Measurements from ENCODE around the gene SLC9A7. TPM values are rescaled to one million over a fixed set of nuclear protein-coding genes. Genes with fewer than 3 reads are reported as not detected.

SLC9A7 gene
- total RNA-seq, 4 donors from 2014 or later = 0.63 to 9.0 (median 2.7) TPM

DNA sequence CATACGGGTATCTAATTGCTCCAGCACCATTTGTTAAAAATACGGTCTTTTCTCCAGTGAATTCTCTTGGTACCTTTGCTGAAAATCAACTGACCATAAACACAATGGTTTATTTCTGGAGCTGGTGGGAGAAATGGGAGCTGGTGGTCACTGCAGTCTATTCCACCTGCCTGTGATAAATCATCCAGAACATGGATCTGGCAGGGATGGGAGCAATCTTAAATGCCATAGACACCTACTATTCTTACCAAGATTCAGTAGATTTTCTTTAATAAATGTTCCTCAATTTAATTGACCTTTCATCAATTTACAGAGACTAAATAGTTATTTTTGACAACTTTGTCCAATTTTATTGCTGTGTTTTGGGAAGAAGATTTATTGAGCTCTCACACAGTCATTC, 68.1 kb downstream of the SLC9A7 start:
- ATAC-seq (ENCODE audit: low FRiP score) = no peak
- TF ChIP-seq, protein P1, sequence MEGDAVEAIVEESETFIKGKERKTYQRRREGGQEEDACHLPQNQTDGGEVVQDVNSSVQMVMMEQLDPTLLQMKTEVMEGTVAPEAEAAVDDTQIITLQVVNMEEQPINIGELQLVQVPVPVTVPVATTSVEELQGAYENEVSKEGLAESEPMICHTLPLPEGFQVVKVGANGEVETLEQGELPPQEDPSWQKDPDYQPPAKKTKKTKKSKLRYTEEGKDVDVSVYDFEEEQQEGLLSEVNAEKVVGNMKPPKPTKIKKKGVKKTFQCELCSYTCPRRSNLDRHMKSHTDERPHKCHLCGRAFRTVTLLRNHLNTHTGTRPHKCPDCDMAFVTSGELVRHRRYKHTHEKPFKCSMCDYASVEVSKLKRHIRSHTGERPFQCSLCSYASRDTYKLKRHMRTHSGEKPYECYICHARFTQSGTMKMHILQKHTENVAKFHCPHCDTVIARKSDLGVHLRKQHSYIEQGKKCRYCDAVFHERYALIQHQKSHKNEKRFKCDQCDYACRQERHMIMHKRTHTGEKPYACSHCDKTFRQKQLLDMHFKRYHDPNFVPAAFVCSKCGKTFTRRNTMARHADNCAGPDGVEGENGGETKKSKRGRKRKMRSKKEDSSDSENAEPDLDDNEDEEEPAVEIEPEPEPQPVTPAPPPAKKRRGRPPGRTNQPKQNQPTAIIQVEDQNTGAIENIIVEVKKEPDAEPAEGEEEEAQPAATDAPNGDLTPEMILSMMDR (IDR thresholded peaks at IDR 0.05) = no peak

GRCh38 chrX:46687619-46688018, 71.3 kb downstream of the SLC9A7 start:
- TF ChIP-seq, protein P1 (IDR thresholded peaks at IDR 0.05) = no peak
- DNase-seq (ENCODE audit: low spot score) = no peak
- no peak for ATAC-seq (ENCODE audit: low FRiP score)

More for the DNA sequence above, 68.1 kb downstream of the SLC9A7 start:
- no peak for DNase-seq (ENCODE audit: low spot score)

DNA sequence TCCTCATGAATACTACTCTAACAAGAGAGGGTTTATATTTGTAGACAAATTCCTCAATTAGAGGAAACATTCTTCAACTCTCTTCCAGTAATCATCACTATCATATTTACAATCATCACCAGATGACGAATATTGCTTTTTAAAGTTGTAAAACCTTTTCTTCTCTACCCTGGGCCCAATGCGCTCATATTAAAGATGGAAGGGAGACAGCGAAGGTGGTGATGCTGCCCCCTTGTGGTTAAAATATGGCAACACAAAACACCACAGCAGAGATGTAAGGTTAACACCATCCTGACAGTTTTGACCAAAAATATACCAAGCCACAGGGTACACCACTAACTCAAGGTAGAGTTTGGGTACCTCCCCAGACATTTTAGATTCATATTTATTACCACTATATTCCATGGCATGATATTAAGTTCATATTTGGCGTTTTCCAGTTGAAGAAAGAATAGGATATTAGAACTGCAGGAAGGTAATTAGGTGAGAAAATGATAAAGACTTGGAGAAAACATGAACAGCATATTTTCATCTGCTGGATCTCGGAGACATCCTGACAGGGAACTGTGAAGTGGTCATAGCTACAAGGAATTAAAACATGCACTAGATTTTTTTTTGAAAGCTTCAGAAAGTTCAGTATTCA, 72.8 kb downstream of the SLC9A7 start:
- TF ChIP-seq, protein P1 (IDR thresholded peaks at IDR 0.05) = no peak
- ATAC-seq (ENCODE audit: low FRiP score) (no peak), DNase-seq (ENCODE audit: low spot score) (no peak)

DNA sequence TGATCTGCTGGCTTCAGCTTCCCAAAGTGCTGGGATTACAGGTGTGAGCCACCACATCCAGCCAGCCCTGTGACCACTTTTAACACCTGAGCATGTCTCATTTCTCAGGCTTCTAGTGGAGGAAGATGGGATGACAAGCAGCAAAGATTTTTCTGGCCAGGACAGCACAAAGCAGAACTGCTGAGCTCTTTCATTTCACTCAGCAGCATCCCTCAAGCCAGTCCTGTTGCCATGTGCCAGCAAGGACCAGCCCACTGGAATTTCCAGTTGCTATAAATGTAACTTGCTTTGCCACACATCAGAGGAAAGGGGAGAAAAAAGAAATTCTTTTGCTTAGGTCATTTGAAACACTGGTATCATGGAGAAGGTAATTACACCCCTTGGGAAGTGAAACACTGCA, 75.9 kb downstream of the SLC9A7 start:
- DNase-seq (ENCODE audit: low spot score) = no peak
- TF ChIP-seq, protein P1 (IDR thresholded peaks at IDR 0.05) = no peak
- ATAC-seq (ENCODE audit: low FRiP score) = no peak

DNA sequence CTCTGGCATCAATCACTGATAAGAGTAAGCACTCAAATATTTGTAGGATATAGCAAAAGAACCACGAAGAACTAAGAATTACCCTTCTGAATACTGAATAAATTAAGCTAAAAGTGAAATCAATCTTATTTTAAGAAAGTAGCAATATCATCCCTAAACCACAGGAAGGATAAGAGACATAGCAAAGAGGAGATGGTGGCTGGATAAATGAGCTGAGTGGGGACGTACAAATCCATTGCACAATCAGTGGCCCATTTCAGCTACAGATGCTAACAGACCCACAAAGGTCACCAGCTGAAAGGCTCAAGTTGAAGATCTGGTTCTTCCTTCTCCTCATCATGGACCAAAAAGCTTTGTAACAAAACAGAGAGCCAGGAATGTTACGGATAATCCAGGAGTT, 77.1 kb downstream of the SLC9A7 start:
- ATAC-seq (ENCODE audit: low FRiP score) = no peak

GRCh38 chrX:46678232-46678631, 80.7 kb downstream of the SLC9A7 start:
- DNase-seq (ENCODE audit: low spot score) (no peak), ATAC-seq (ENCODE audit: low FRiP score) (no peak)
- TF ChIP-seq, protein P1 (IDR thresholded peaks at IDR 0.05) = no peak

More for the DNA sequence above, 77.1 kb downstream of the SLC9A7 start:
- no peak for DNase-seq (ENCODE audit: low spot score)
- TF ChIP-seq, protein P1 (IDR thresholded peaks at IDR 0.05) = no peak

All from omental fat pad (tissue), 4 donors.